Activated gamma-delta T cell treated with anti-CD3 and anti-CD28 coated beads, Interleukin-2, amount 50 U/mL, for 16 hours (primary cell): ENCODE data around the gene GLRA2.
"Not testable (repeated sequence)": the region's sequence is repeated elsewhere in the genome, so short reads cannot be mapped to it uniquely, and the experiment has no call there.

Experiments
- DNase-seq: peaks from one replicate; pipeline ENCODE4 v3.0.0-alpha.2; 2020; ENCODE audit warnings: low read depth

Gene GLRA2

GRCh38 chrX:14591976-14592375 lies 62.6 kb downstream of the GLRA2 start:
- no peak for DNase-seq

- no peak for DNase-seq
Measured at GRCh38 chrX:14594521-14594920, 65.2 kb downstream of the GLRA2 start.

- DNase-seq, result no peak
Measured at GRCh38 chrX:14598330-14598729, 69.0 kb downstream of the GLRA2 start.

GRCh38 chrX:14607446-14607985 lies 78.2 kb downstream of the GLRA2 start:
- DNase-seq, result no peak

- not testable (repeated sequence) for DNase-seq
Measured at GRCh38 chrX:14612450-14612849, 83.1 kb downstream of the GLRA2 start.

GRCh38 chrX:14616301-14616700 lies 87.0 kb downstream of the GLRA2 start:
- DNase-seq, result no peak

GRCh38 chrX:14616836-14617235 lies 87.5 kb downstream of the GLRA2 start:
- no peak for DNase-seq

GRCh38 chrX:14618177-14618965 lies 89.0 kb downstream of the GLRA2 start:
- no peak for DNase-seq

- no peak for DNase-seq
Measured at GRCh38 chrX:14630733-14631132, 101.4 kb downstream of the GLRA2 start.

GRCh38 chrX:14641681-14642655 lies 112.6 kb downstream of the GLRA2 start:
- DNase-seq, result no peak

GRCh38 chrX:14660970-14661369 lies 131.6 kb downstream of the GLRA2 start:
- DNase-seq, result no peak

GRCh38 chrX:14670819-14671218 lies 141.5 kb downstream of the GLRA2 start:
- DNase-seq, result no peak

GRCh38 chrX:14672611-14673172 lies 143.4 kb downstream of the GLRA2 start:
- no peak for DNase-seq

- no peak for DNase-seq
Measured at GRCh38 chrX:14673236-14673635, 143.9 kb downstream of the GLRA2 start.

- no peak for DNase-seq
Measured at GRCh38 chrX:14673764-14674163, 144.4 kb downstream of the GLRA2 start.

- DNase-seq, result no peak
Measured at GRCh38 chrX:14675500-14675899, 146.2 kb downstream of the GLRA2 start.

GRCh38 chrX:14676431-14676830 lies 147.1 kb downstream of the GLRA2 start:
- no peak for DNase-seq

- not testable (repeated sequence) for DNase-seq
Measured at GRCh38 chrX:14688331-14688730, 159.0 kb downstream of the GLRA2 start.

GRCh38 chrX:14690553-14690952 lies 161.2 kb downstream of the GLRA2 start:
- no peak for DNase-seq

- DNase-seq, result no peak
Measured at GRCh38 chrX:14694611-14695010, 165.3 kb downstream of the GLRA2 start.

- no peak for DNase-seq
Measured at GRCh38 chrX:14697451-14697850, 168.1 kb downstream of the GLRA2 start.

GRCh38 chrX:14698790-14699189 lies 169.5 kb downstream of the GLRA2 start:
- DNase-seq, result no peak
